HG02840 (cell line): Measurements from ENCODE around the gene TNFRSF1A.

Source experiments
- ATAC-seq: cut with Tn5 transposase; IDR thresholded peaks from one replicate; pipeline ENCODE4 v1.9.1; 2021; ENCODE audit warnings: mild to moderate bottlenecking, moderate library complexity, moderate number of reproducible peaks; ENCODE audit not compliant: unreplicated experiment, low FRiP score

Gene TNFRSF1A

DNA sequence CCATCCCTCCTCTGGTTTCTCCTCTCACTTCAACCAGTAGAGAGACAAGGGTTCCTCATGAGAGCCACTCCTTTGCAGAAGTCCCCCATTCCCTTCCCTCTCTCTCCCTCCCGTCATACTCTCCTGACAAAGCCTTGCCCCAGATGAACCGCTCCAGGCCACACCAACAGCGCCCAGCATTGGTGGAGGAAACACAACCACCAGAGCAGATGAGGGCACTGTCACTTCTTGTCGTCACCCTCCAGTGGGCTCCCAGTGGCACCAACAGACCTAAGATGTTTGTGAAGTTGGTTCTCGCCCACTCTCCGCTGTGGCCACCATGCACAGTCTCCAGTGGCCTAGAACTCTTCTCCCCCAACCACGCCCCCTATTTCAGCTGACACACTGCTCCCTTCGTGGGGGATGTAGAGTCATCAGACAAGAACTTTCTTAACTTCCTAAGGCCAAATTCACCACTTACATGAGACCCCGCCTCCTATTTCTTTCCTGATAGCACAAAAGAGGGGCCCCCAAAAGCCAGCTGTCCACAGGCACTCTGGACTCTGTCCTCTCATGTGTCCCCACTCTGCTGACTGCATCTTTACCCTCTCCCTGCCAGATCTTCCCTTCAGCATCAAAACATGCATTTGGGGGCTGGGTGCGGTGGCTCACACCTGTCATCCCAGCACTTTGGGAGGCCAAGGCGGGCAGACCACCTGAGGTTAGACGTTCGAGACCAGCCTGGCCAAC, 60.6 kb downstream of the TNFRSF1A start:
- ATAC-seq, result no peak

DNA sequence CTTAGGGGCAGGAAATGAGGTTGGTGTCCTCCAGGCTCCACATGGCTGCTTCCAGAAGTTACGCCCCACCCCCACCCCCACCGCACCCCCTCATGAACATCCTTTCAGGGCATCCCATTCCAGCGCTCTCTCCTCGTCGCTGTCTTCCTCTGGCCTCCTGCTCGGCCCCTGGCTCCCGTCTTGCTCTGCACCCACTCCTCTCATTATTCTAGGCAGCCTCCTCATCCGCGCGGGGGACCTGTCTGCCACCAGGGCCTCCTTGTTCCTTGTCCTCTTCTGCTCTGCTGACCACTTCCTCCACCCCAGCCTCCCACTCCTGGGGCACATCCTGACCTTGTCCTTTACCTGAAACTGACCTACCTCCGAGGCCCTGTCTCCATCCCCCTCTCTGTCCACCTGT, 61.2 kb downstream of the TNFRSF1A start:
- no peak for ATAC-seq

DNA sequence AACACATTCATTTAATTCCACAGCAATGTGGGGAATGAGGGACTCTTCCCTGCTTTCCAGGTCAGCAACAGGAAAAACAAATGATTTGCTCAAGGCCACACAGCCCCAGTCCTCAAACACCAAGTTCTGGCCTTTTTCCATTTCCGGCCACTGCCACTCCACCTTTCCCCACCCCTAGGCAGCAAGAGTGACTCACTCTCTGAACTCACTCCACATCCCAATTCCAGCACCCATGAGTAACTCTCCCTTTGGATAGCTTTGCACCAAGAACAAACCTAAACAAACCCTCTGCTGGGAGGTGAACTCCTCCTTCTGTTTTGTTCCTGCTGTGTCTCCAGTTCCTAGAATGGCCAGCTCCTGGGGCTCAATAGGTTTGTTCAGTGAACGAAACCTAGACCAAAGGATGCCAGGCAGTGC, 61.8 kb downstream of the TNFRSF1A start:
- no peak for ATAC-seq

DNA sequence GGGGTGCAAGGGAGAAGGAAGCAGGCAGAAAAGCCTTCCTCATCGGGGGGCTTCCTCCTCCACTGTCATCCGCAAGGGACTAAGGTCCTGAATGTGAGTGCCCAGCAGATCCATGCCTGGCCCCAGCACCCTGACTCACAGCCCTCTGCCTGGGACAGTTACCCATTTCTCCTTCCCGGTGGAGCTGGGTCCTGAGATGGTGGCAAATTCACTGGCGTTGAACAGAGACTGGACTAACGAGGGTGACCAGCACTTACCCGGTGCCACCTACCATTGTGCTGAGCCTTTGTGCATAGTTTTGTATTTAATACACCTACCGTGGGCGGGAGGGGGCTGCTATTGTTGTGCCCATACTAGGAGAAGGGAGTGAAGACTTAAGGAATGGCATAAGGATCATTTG, 62.2 kb downstream of the TNFRSF1A start:
- ATAC-seq, result no peak

DNA sequence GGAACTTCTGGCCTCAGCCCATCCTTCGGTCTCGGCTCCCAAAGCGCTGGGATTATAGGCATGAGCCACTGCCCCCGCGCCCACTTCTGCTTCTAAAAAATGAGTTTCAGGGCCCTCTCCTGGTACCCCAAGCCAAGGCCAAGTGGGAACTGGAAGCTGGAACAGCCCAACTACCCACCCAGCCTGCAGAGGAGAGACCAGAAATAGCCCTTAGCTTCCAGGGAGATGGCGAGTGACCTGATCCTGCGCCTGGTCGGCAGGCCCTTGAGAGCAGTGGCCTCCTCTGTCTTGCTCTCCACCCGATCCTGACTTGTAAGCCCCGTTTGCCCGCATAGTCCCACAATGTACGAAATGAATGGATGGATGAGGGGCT, 62.6 kb downstream of the TNFRSF1A start:
- ATAC-seq, result no peak
